GM23338 (cell line): ENCODE measurements around the gene MOK. TPM values are rescaled to one million over a fixed set of nuclear protein-coding genes. Genes with fewer than 3 reads are reported as not detected.

Experiments used
- ATAC-seq: fragments of 200-7000 bp; cut with Tn5 transposase; 3 replicates; pipeline ENCODE4 v1.9.1; 2020
- DNase-seq: peaks from one replicate; pipeline ENCODE4 v3.0.0-alpha.2; 2015; ENCODE audit warnings: low spot score
- H2AFZ ChIP-seq: fragments of 200-600 bp; sonication (generic); 2 replicates; pipeline ENCODE4 v1.8.0; 2016; ENCODE audit warnings: antibody characterized with exemption, mild to moderate bottlenecking, moderate library complexity
- H3F3A ChIP-seq: fragments of 200-600 bp; sonication (generic); replicated peaks from 2 replicates; pipeline ENCODE4 v1.8.0; 2017; ENCODE audit warnings: antibody characterized with exemption, mixed run types, low read depth
- H3K27ac ChIP-seq: fragments of 200-600 bp; sonication (generic); 2 replicates; pipeline ENCODE4 v1.6.1; 2016; ENCODE audit warnings: low read depth
- H3K27me3 ChIP-seq: fragments of 200-600 bp; sonication (generic); 2 replicates; pipeline ENCODE4 v1.8.0; 2016; ENCODE audit warnings: mild to moderate bottlenecking, mixed run types, moderate library complexity; ENCODE audit not compliant: insufficient read depth
- H3K36me3 ChIP-seq: fragments of 200-600 bp; sonication (generic); 2 replicates; pipeline ENCODE4 v1.8.0; 2016; ENCODE audit warnings: mild to moderate bottlenecking; ENCODE audit not compliant: insufficient read depth
- H3K4me1 ChIP-seq: fragments of 200-600 bp; sonication (generic); 2 replicates; pipeline ENCODE4 v1.8.0; 2016; ENCODE audit warnings: mild to moderate bottlenecking, moderate library complexity; ENCODE audit not compliant: insufficient read depth
- H3K4me2 ChIP-seq: fragments of 200-600 bp; sonication (generic); 2 replicates; pipeline ENCODE4 v1.7.1; 2017; ENCODE audit warnings: mixed run types
- H3K4me3 ChIP-seq: fragments of 200-600 bp; sonication (generic); 2 replicates; pipeline ENCODE4 v1.6.1; 2016; ENCODE audit warnings: mixed run types
- H3K79me2 ChIP-seq: fragments of 200-600 bp; sonication (generic); replicated peaks from 2 replicates; pipeline ENCODE4 v1.8.0; 2017; ENCODE audit warnings: mild to moderate bottlenecking; ENCODE audit not compliant: insufficient read depth
- H3K9me2 ChIP-seq: fragments of 200-600 bp; sonication (generic); 2 replicates; pipeline ENCODE4 v1.8.0; 2017; ENCODE audit not compliant: insufficient read depth
- H4K20me1 ChIP-seq: fragments of 200-600 bp; sonication (generic); replicated peaks from 2 replicates; pipeline ENCODE4 v1.8.0; 2017; ENCODE audit warnings: mild to moderate bottlenecking; ENCODE audit not compliant: insufficient read depth
- H3K27ac Mint-ChIP-seq: 2 replicates; pipeline ENCODE4 v1.8.0; 2020; ENCODE audit warnings: inconsistent platforms, mild to moderate bottlenecking, moderate library complexity, mixed read lengths
- H3K27me3 Mint-ChIP-seq: 3 replicates; pipeline ENCODE4 v1.8.0; 2022; ENCODE audit warnings: low read depth, mild to moderate bottlenecking, moderate library complexity, mixed read lengths, inconsistent platforms; ENCODE audit not compliant: insufficient read depth, poor library complexity
- H3K36me3 Mint-ChIP-seq: 3 replicates; pipeline ENCODE4 v1.8.0; 2021; ENCODE audit warnings: low read depth, mild to moderate bottlenecking, inconsistent platforms, moderate library complexity, mixed read lengths
- H3K4me1 Mint-ChIP-seq: 3 replicates; pipeline ENCODE4 v1.8.0; 2020; ENCODE audit warnings: mild to moderate bottlenecking, inconsistent platforms, mixed read lengths
- H3K4me3 Mint-ChIP-seq: 3 replicates; pipeline ENCODE4 v1.8.0; 2021; ENCODE audit warnings: moderate library complexity, mild to moderate bottlenecking, inconsistent platforms, mixed read lengths
- H3K9me3 Mint-ChIP-seq: 3 replicates; pipeline ENCODE4 v1.8.0; 2020; ENCODE audit warnings: moderate library complexity, mild to moderate bottlenecking, inconsistent platforms, mixed read lengths
- EZH2 ChIP-seq: fragments of 200-600 bp; sonication (generic); IDR thresholded peaks from one replicate; pipeline ENCODE4 v1.8.0; 2017; ENCODE audit warnings: antibody characterized with exemption, mild to moderate bottlenecking, low read depth; ENCODE audit not compliant: unreplicated experiment
- STAT1 ChIP-seq: IDR thresholded peaks from one replicate; pipeline ENCODE4 v1.6.1; 2016; ENCODE audit warnings: antibody characterized with exemption; ENCODE audit not compliant: unreplicated experiment
- ZNF331 ChIP-seq: fragments of 250-450 bp; sonication (Bioruptor Pico); IDR thresholded peaks from 2 replicates; pipeline ENCODE4 v1.5.0; 2020; ENCODE audit warnings: low read depth, mild to moderate bottlenecking, moderate library complexity
- ZNF462 ChIP-seq: fragments of 250-450 bp; sonication (Bioruptor Pico); IDR thresholded peaks from 2 replicates; pipeline ENCODE4 v1.5.0; 2020; ENCODE audit warnings: mild to moderate bottlenecking, moderate library complexity
- polyA plus RNA-seq: library from polyadenylated mRNA; unstranded; fragments of >200 nt; fragmentation: Nextera tagmentation; extraction: Ambion mirVana; gene quantifications from 2 replicates; pipeline ENCODE4 v1.2.1, GENCODE V29; 2016
- total RNA-seq: library from RNA; depleted of rRNA; stranded (reverse); fragments of >200 nt; shearing (Covaris generic); gene quantifications from 2 replicates; pipeline ENCODE4 v1.2.3, GENCODE V29; 2014
- TF ChIP-seq, protein P1 (sequence below): IDR thresholded peaks from one replicate; pipeline ENCODE4 v1.6.1; 2018; ENCODE audit warnings: antibody characterized with exemption; ENCODE audit not compliant: unreplicated experiment

The MOK gene
- total and polyA plus RNA-seq, 2 experiments from 2014 or later, result 3.1 TPM

DNA sequence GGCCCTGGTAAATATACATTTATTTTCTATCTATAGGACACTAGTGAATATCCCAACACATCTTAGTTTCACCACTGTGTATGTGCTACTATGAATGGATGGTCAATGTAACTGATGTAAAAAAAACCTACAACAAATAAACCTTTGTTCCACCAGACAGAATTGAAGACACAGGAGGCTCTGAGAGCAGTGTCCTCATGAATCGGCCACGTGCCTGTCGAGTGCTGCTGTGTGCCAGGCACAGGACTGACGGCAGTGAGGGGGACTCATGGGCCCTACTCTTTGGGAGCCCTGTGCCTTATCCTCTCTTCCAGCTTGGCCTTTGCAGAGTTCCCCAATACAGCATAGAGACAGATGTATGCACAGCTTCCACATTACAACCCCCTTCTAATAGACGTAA, 39.5 kb upstream of the MOK start:
- TF ChIP-seq, protein P1, sequence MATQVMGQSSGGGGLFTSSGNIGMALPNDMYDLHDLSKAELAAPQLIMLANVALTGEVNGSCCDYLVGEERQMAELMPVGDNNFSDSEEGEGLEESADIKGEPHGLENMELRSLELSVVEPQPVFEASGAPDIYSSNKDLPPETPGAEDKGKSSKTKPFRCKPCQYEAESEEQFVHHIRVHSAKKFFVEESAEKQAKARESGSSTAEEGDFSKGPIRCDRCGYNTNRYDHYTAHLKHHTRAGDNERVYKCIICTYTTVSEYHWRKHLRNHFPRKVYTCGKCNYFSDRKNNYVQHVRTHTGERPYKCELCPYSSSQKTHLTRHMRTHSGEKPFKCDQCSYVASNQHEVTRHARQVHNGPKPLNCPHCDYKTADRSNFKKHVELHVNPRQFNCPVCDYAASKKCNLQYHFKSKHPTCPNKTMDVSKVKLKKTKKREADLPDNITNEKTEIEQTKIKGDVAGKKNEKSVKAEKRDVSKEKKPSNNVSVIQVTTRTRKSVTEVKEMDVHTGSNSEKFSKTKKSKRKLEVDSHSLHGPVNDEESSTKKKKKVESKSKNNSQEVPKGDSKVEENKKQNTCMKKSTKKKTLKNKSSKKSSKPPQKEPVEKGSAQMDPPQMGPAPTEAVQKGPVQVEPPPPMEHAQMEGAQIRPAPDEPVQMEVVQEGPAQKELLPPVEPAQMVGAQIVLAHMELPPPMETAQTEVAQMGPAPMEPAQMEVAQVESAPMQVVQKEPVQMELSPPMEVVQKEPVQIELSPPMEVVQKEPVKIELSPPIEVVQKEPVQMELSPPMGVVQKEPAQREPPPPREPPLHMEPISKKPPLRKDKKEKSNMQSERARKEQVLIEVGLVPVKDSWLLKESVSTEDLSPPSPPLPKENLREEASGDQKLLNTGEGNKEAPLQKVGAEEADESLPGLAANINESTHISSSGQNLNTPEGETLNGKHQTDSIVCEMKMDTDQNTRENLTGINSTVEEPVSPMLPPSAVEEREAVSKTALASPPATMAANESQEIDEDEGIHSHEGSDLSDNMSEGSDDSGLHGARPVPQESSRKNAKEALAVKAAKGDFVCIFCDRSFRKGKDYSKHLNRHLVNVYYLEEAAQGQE, result no peak
- TF ChIP-seq EZH2, result no peak
- TF ChIP-seq STAT1, result no peak
- TF ChIP-seq ZNF462 (CRISPR knock-in tag), result no peak
- no peak for TF ChIP-seq ZNF331 (CRISPR knock-in tag)
- no peak overlapping the region; the same call in 1 of the 2 replicates for H3K27ac Mint-ChIP-seq
- H4K20me1 ChIP-seq, result no peaks in the 10 kb centered on the region
- H3K36me3 ChIP-seq, result no peaks in the 10 kb centered on the region; the same call in 1 of the 2 replicates
- no peaks in the 10 kb centered on the region for H3K79me2 ChIP-seq
- H3K27me3 ChIP-seq, result no peaks in the 10 kb centered on the region
- no peak for ATAC-seq
- no peaks in the 10 kb centered on the region for H3F3A ChIP-seq
- no peak overlapping the region for H3K4me2 ChIP-seq
- H2AFZ ChIP-seq, result no peak overlapping the region
- H3K36me3 Mint-ChIP-seq, result peaks cover 52% of the 10 kb centered on the region
- H3K4me1 ChIP-seq, result no peaks in the 10 kb centered on the region
- peaks cover 3% of the 10 kb centered on the region for H3K27me3 Mint-ChIP-seq
- H3K4me1 Mint-ChIP-seq, result no peaks in the 10 kb centered on the region
- DNase-seq, result no peak
- H3K9me2 ChIP-seq, result no peaks in the 10 kb centered on the region
- H3K27ac ChIP-seq, result no peak overlapping the region
- no peaks in the 10 kb centered on the region for H3K9me3 Mint-ChIP-seq
- H3K4me3 ChIP-seq, result no peak overlapping the region
- no peak overlapping the region for H3K4me3 Mint-ChIP-seq
